ENCODE measurements around the gene FGFBP2.

Gene FGFBP2

GRCh38 chr4:15963001-15963451, at the start of gene FGFBP2:
Gene FGFBP2 (minus strand): TSS chr4:15963175. CDS start chr4:15963129, 46 bp downstream.
- DNase-seq = peak; percentile 55

GRCh38 chr4:16011173-16011572, 48.2 kb upstream of the FGFBP2 start:
- no peak for DNase-seq

GRCh38 chr4:16009153-16009552, 46.2 kb upstream of the FGFBP2 start:
- no peak for DNase-seq

DNA sequence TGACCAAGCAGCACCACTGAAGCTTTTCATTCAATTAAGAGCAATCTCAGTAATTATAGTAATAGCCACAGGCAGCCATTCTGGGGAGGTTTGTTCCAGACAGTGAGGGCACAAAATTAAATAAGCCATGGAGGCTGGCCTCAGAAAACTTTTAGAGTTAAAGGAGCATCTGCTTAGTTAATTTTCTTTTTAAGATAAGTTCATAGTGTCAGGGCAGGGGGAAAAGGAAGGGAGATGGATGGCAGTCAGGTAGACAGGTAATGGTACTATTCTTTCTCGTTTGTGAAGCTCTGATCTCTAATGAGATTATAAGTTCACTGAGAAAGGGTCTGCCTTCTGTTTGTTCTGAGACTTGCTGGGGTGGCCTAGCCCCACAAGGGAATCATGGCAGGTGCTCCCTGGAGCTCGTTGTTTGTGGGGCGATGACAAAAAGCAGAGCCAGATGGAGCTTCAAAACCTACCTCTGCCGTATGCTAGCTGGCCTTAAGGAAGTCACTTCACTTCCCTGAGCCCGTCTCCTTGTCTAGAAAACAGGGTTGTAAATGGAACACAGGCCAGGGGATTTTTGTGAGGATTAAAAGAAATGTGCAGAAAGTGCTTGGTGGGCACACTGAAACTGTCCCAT, 44.6 kb upstream of the FGFBP2 start:
- no peak for DNase-seq

GRCh38 chr4:16006771-16007446, 43.9 kb upstream of the FGFBP2 start:
- no peak for DNase-seq

DNA sequence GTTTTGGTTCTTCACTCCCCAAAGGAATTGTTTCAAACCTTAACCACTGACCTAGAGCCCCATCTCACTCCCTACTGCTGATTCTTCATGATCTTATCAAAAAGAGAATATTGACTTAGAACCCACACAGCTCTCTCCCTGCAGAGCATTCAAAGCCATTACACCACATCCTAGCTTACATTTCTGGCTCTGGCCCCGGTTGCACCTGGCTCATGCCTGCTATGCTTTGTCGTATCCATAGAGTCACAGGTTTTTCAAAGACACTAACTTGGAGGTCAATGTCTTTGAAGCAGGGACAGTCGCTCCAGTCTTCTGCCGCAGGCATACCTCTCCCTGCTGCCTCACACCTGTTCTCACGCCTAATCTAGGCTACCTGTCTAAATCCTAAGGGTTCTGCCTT, 42.7 kb upstream of the FGFBP2 start:
- no peak for DNase-seq

- peak; percentile 76 for DNase-seq
Measured at GRCh38 chr4:16001484-16001858, 38.5 kb upstream of the FGFBP2 start.

DNA sequence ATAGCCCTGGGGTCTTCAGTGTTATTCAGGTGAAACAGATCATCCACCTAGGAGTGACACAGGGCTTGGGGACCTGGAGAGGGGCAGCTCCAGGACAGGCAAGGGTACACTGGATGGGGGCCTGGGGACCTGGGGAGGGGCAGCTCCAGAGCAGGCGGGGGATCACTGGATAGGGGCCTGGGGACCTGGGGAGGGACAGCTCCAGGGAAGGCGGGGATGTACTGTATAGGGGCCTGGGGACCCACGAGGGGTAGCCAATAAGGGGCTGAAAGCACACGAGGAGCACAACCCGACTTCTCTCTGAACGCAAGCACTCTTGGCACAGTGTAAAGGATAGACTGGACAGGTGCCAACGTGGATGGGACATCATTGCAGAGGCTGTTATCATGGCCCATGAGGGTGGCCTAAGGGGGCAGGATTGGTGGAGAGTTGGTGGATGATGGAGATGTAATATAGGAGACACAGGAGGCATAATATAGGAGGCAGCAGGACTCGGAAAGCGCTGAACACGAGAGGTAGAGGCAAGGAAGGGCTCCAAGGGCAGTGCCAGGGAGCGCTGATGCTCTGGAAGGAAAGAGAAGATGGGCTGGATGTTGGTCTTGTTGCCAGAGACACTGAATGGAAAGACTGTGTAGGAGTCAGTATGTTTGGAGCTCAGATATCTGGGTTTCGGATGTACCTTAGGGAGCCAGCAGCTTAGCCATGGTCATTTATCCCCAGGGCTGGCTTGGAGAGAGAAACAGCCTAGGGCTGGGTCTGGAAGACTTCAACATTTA, 37.9 kb upstream of the FGFBP2 start:
- DNase-seq = no peak

GRCh38 chr4:15996773-15997172, 33.8 kb upstream of the FGFBP2 start:
- DNase-seq = peak; percentile 8

- DNase-seq = no peak
Measured at GRCh38 chr4:15995826-15996225, 32.9 kb upstream of the FGFBP2 start.

- no peak for DNase-seq
Measured at GRCh38 chr4:15992167-15992485, 29.2 kb upstream of the FGFBP2 start.

- DNase-seq = no peak
Measured at GRCh38 chr4:15990570-15991285, 27.8 kb upstream of the FGFBP2 start.

GRCh38 chr4:15989424-15989823, 26.4 kb upstream of the FGFBP2 start:
- DNase-seq = no peak

DNA sequence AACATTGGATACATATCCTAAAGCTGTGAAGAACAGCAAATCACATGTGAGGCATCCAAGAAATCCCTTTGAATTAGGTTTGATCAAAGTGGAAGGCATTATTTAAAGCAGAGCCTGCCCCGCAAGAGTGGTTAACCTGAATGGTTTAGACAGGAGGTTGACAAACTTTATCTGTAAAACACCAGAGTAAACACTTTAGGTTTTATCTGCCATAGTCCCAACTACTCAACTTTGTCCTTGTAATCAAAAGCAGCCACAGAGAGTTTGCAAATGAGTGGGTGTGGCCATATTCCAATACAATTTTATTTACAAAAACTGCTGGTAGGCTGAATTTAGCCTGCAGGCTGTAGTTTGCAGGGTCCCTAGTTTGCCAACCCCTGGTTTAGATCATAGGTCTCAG, 25.2 kb upstream of the FGFBP2 start:
- DNase-seq = no peak

- DNase-seq = no peak
Measured at GRCh38 chr4:15986907-15987306, 23.9 kb upstream of the FGFBP2 start.

GRCh38 chr4:15983610-15984009, 20.6 kb upstream of the FGFBP2 start:
- peak; percentile 17 for DNase-seq

GRCh38 chr4:15982842-15983524, 20.0 kb upstream of the FGFBP2 start:
- peak; percentile 68 for DNase-seq

DNA sequence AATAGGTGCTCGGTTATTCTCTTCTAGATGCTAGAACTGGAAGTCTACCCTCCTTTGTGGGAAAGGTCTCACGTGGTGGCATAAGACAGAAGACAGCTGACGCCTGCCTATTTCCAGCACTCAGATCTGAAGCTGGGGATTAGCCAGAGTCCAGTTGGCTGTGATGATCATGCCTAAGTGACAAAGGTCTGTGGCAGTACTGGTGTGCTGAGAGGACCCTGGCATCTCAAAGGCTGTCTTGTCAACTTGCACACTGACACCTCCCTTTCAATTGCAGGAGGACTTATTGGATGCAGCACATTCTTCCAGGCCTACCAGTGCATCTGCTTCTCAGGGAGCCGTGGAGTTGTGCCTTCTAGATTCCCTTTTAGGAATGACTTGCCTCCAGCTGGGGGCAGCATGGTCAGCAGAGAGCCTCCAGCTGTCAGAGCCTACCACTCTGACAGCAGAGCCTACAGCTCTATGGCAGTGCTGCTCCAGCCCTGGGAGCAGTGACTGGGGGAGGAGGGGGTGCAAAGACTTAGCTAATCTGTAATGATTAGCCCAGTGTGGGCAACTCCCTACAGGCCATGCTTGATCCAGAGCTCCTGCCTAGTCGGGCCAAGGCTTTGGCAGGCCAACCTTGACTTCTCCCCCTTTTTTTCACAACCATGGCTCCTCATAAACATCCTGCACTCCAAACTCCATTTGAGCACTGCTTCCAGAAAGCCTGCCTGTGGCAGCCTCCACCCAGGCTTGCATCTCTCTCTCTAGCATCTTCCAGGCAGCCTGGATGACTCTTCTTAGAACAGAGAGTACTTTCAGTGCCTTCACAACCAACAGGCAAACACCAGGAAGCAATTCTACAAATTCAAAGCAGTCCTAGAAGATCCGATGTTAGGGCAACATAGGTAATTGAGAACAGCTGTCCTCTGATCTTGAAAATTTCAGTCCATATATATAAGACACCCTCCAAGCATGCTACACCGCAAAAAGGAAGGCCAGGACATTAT, 13.8 kb upstream of the FGFBP2 start:
- no peak for DNase-seq

DNA sequence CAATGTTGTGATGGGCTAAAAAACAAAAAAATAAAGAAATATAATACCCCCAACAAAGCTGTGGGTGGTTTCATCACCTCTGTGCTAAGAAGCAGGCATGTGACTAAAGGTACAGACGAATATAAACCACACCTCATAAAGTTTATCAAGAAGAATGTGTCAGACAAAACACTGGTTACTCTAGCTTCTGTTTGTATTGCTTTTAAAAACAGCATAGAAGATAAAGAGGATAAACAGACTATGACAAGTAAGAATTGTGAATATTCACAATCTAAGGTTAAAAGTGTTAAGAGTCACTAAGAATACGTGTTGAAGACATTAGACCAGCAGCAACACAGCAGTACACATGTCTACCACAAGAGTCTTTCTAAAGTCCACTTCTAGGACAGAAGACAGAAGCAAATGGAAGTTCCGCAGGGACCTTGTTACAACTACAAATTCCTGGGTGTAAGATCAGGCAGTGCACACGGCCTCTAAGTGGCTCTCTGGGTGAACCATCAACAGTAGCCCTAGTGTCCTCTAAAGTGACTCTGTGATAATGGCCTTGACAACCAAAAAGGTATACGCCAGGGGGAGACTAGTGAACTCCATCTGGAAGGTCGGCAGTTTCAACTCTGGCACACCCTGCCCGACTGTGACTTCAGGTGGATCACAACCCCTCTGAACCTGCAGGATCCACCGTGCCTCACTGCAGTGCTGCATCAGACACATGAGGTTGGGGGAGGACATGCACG, 8.3 kb upstream of the FGFBP2 start:
- no peak for DNase-seq

DNA sequence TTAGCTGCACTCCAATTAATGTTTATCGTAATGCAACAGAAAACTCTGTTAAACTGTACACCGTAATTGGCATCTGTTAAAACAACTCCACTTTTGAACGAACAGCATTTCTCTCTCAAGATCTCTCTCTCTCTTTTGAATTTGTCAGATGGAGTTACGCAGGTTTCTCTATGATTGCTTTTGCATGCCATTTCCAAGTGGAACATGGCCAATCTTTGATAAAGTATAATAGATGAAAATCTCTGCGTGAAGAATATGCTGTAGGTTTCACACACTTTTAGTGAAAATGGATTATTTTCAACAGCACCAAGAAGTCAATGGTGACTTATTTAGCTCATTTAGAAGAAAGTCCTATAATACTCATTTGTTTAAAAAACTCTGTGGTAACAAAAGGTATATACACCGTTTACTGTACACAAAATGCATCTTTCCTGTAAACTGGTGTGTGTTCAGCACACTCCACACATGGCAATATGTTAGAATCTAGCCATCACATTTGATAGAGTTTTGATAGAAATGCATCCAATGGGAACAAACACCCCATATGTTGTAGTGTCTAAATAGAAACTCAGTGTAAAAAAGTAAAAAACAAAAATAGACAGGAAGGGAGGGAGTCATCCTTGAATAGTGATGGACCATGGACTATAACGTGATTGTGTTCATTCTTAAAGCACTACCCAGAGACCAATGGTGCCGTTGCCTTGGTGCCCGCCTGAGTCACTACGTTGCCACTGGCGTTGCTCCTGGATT, 5.8 kb upstream of the FGFBP2 start:
- no peak for DNase-seq

Data from EL (cell line).